Activated CD4-positive, alpha-beta T cell treated with anti-CD3 and anti-CD28 coated beads, Interleukin-2, amount 10 ng/mL, durations not matched to agents 7 days and 5 days (primary cell): ENCODE data around the gene PTGER3. TPM values are rescaled to one million over a fixed set of nuclear protein-coding genes. Genes with fewer than 3 reads are reported as not detected.

ENCODE experiments used
- CTCF ChIA-PET: fragments of 350-600 bp; sonication (Branson Sonifier 250); formaldehyde crosslinking; loops from one replicate; lab custom pipeline; 2021; ENCODE audit warnings: antibody characterized with exemption; lab: Charles Lee
- POLR2A ChIA-PET: fragments of 350-600 bp; sonication (Branson Sonifier 250); formaldehyde crosslinking; loops from one replicate; lab custom pipeline; 2021; ENCODE audit warnings: antibody characterized with exemption; lab: Charles Lee
- DNase-seq: peaks from one replicate; pipeline ENCODE4 v3.0.0-alpha.2; 2020
- H3K27ac Mint-ChIP-seq: one replicate; pipeline ENCODE4 v1.8.0; 2021; ENCODE audit warnings: mild to moderate bottlenecking, moderate library complexity, mixed read lengths
- H3K27me3 Mint-ChIP-seq: one replicate; pipeline ENCODE4 v1.8.0; 2021; ENCODE audit warnings: mixed read lengths
- H3K36me3 Mint-ChIP-seq: one replicate; pipeline ENCODE4 v1.8.0; 2021; ENCODE audit warnings: low read depth, mixed read lengths
- H3K4me1 Mint-ChIP-seq: one replicate; pipeline ENCODE4 v1.8.0; 2021; ENCODE audit warnings: mixed read lengths
- H3K4me3 Mint-ChIP-seq: one replicate; pipeline ENCODE4 v1.8.0; 2021; ENCODE audit warnings: mild to moderate bottlenecking, moderate library complexity, mixed read lengths
- H3K9me3 Mint-ChIP-seq: one replicate; pipeline ENCODE4 v1.8.0; 2021; ENCODE audit warnings: mixed read lengths
- total RNA-seq, 2 experiments: library from RNA; stranded (reverse); gene quantifications; one replicate each; pipeline ENCODE4 v1.2.3, GENCODE V29; 2021

The PTGER3 gene
- total RNA-seq, 2 experiments from 2014 or later = 0.12 to 0.15 TPM

GRCh38 chr1:71080230-71080738 lies 32.7 kb upstream of the PTGER3 start:
- peaks cover 8% of the 10 kb centered on the region for H3K27me3 Mint-ChIP-seq
- H3K9me3 Mint-ChIP-seq = no peaks in the 10 kb centered on the region
- ChIA-PET CTCF (interaction anchor here (0.8 to 1.3 kb wide), 7 partner anchors 9 to 874 kb away, joined by 3 to 4 read pairs (median 3); no protein-coding TSS in a partner anchor), POLR2A (interaction anchor here (0.9 kb wide), 1 partner anchor 17 kb away, joined by 3 read pairs; no protein-coding TSS in a partner anchor)
- peaks cover 29% of the 10 kb centered on the region for H3K36me3 Mint-ChIP-seq
- DNase-seq = no peak
- peak overlapping the region; percentile 99 for H3K4me3 Mint-ChIP-seq
- H3K4me1 Mint-ChIP-seq = peaks cover 35% of the 10 kb centered on the region
- peak overlapping the region; percentile 99 for H3K27ac Mint-ChIP-seq

GRCh38 chr1:71074681-71075080 lies 27.1 kb upstream of the PTGER3 start:
- Mint-ChIP-seq H3K36me3 (peaks cover 59% of the 10 kb centered on the region), H3K27me3 (no peaks in the 10 kb centered on the region), H3K4me1 (peaks cover 52% of the 10 kb centered on the region), H3K27ac (peak overlapping the region; percentile 58), H3K9me3 (no peaks in the 10 kb centered on the region), H3K4me3 (no peak overlapping the region)
- DNase-seq = no peak
- ChIA-PET POLR2A (interaction anchor here (0.7 kb wide), 1 partner anchor 847 kb away, joined by 3 read pairs; no protein-coding TSS in a partner anchor), CTCF (no interaction called here)

- ChIA-PET CTCF (interaction anchor here (1.3 kb wide), 1 partner anchor 9 kb away, joined by 3 read pairs; no protein-coding TSS in a partner anchor), POLR2A (no interaction called here)
- Mint-ChIP-seq H3K27me3 (no peaks in the 10 kb centered on the region), H3K9me3 (no peaks in the 10 kb centered on the region), H3K36me3 (peaks cover 67% of the 10 kb centered on the region), H3K4me1 (peaks cover 51% of the 10 kb centered on the region), H3K27ac (no peak overlapping the region), H3K4me3 (no peak overlapping the region)
- no peak for DNase-seq
Observed at GRCh38 chr1:71072273-71072672, 24.7 kb upstream of the PTGER3 start.

- Mint-ChIP-seq H3K27me3 (no peaks in the 10 kb centered on the region), H3K36me3 (peaks cover 67% of the 10 kb centered on the region), H3K4me3 (no peak overlapping the region), H3K27ac (no peak overlapping the region), H3K9me3 (no peaks in the 10 kb centered on the region), H3K4me1 (peaks cover 51% of the 10 kb centered on the region)
- ChIA-PET POLR2A (no interaction called here), CTCF (interaction anchor here (0.7 to 1.3 kb wide), 2 partner anchors 8 to 9 kb away, joined by 3 read pairs; partner anchors contain the start of gene ZRANB2)
- no peak for DNase-seq
Observed at GRCh38 chr1:71071720-71072119, 24.1 kb upstream of the PTGER3 start.

GRCh38 chr1:71068325-71069240 lies 21.0 kb upstream of the PTGER3 start:
- POLR2A ChIA-PET = no interaction called here
- Mint-ChIP-seq H3K27me3 (no peaks in the 10 kb centered on the region), H3K4me1 (peaks cover 39% of the 10 kb centered on the region), H3K4me3 (peak overlapping the region; percentile 50), H3K27ac (peak overlapping the region; percentile 84), H3K36me3 (peaks cover 69% of the 10 kb centered on the region), H3K9me3 (no peaks in the 10 kb centered on the region)
- DNase-seq = no peak
- CTCF ChIA-PET = interaction anchor here (0.9 kb wide), 1 partner anchor 13 kb away, joined by 5 read pairs; no protein-coding TSS in a partner anchor

- Mint-ChIP-seq H3K4me1 (no peaks in the 10 kb centered on the region), H3K9me3 (no peaks in the 10 kb centered on the region), H3K27me3 (peaks cover 8% of the 10 kb centered on the region), H3K4me3 (no peak overlapping the region), H3K27ac (no peak overlapping the region), H3K36me3 (peaks cover 16% of the 10 kb centered on the region)
- no peak for DNase-seq
- ChIA-PET POLR2A (no interaction called here), CTCF (no interaction called here)
Observed at GRCh38 chr1:71054791-71055190, 7.2 kb upstream of the PTGER3 start.

GRCh38 chr1:71054281-71054731 lies 6.7 kb upstream of the PTGER3 start:
- Mint-ChIP-seq H3K4me1 (no peaks in the 10 kb centered on the region), H3K9me3 (no peaks in the 10 kb centered on the region), H3K27ac (no peak overlapping the region), H3K4me3 (no peak overlapping the region), H3K36me3 (peaks cover 13% of the 10 kb centered on the region), H3K27me3 (peaks cover 9% of the 10 kb centered on the region)
- DNase-seq = no peak
- ChIA-PET CTCF (no interaction called here), POLR2A (no interaction called here)

- Mint-ChIP-seq H3K36me3 (peaks cover 8% of the 10 kb centered on the region), H3K4me3 (no peak overlapping the region), H3K4me1 (no peaks in the 10 kb centered on the region), H3K9me3 (no peaks in the 10 kb centered on the region), H3K27ac (no peak overlapping the region), H3K27me3 (peaks cover 15% of the 10 kb centered on the region)
- ChIA-PET CTCF (no interaction called here), POLR2A (no interaction called here)
- DNase-seq = no peak
Observed at GRCh38 chr1:71053758-71054157, 6.1 kb upstream of the PTGER3 start.

GRCh38 chr1:71053146-71053545 lies 5.5 kb upstream of the PTGER3 start:
- CTCF ChIA-PET = no interaction called here
- peaks cover under 1% of the 10 kb centered on the region for H3K4me1 Mint-ChIP-seq

GRCh38 chr1:71049951-71050598 lies 2.5 kb upstream of the PTGER3 start:
- Mint-ChIP-seq H3K27me3 (peaks cover 47% of the 10 kb centered on the region), H3K27ac (no peak overlapping the region), H3K4me1 (peaks cover 17% of the 10 kb centered on the region), H3K36me3 (no peaks in the 10 kb centered on the region), H3K9me3 (no peaks in the 10 kb centered on the region), H3K4me3 (no peak overlapping the region)
- POLR2A ChIA-PET = no interaction called here
- DNase-seq = peak; percentile 44
- CTCF ChIA-PET = interaction anchor here (0.6 to 1.6 kb wide), 3 partner anchors 14 to 641 kb away, joined by 3 to 4 read pairs (median 3); no protein-coding TSS in a partner anchor

More at GRCh38 chr1:71053146-71053545, 5.5 kb upstream of the PTGER3 start:
- Mint-ChIP-seq H3K9me3 (no peaks in the 10 kb centered on the region), H3K4me3 (no peak overlapping the region), H3K27me3 (peaks cover 21% of the 10 kb centered on the region), H3K27ac (no peak overlapping the region), H3K36me3 (peaks cover 4% of the 10 kb centered on the region)
- POLR2A ChIA-PET = no interaction called here
- no peak for DNase-seq

- DNase-seq = peak; percentile 12
- ChIA-PET POLR2A (no interaction called here), CTCF (interaction anchor here (0.6 to 1.4 kb wide), 3 partner anchors 11 to 361 kb away, joined by 3 to 4 read pairs (median 4); partner anchors contain the start of gene ZRANB2)
- Mint-ChIP-seq H3K9me3 (no peaks in the 10 kb centered on the region), H3K4me1 (peaks cover 17% of the 10 kb centered on the region), H3K4me3 (peak overlapping the region; percentile 70), H3K27me3 (peaks cover 56% of the 10 kb centered on the region), H3K36me3 (no peaks in the 10 kb centered on the region), H3K27ac (no peak overlapping the region)
Observed at GRCh38 chr1:71046891-71047634, 553 bp downstream of the PTGER3 start.

- Mint-ChIP-seq H3K4me3 (peak overlapping the region; percentile 30), H3K4me1 (peaks cover 17% of the 10 kb centered on the region), H3K27ac (no peak overlapping the region), H3K27me3 (peaks cover 62% of the 10 kb centered on the region), H3K9me3 (no peaks in the 10 kb centered on the region), H3K36me3 (no peaks in the 10 kb centered on the region)
- ChIA-PET POLR2A (no interaction called here), CTCF (no interaction called here)
- DNase-seq = no peak
Observed at GRCh38 chr1:71045463-71046028, 2.1 kb downstream of the PTGER3 start.
